GM20000 (cell line): ENCODE results near the gene TPI1.
"Not testable (repeated sequence)": the region's sequence is repeated elsewhere in the genome, so short reads cannot be mapped to it uniquely, and the experiment has no call there.

Experiments
- DNase-seq: peaks from one replicate; pipeline ENCODE4 v3.0.0; 2012; ENCODE audit warnings: low spot score
- CTCF ChIP-seq: IDR thresholded peaks from 2 replicates; pipeline ENCODE4 v1.5.1; 2012; ENCODE audit warnings: mild to moderate bottlenecking, control low read depth; ENCODE audit errors: extremely low read depth, missing control alignments

Gene TPI1

DNA sequence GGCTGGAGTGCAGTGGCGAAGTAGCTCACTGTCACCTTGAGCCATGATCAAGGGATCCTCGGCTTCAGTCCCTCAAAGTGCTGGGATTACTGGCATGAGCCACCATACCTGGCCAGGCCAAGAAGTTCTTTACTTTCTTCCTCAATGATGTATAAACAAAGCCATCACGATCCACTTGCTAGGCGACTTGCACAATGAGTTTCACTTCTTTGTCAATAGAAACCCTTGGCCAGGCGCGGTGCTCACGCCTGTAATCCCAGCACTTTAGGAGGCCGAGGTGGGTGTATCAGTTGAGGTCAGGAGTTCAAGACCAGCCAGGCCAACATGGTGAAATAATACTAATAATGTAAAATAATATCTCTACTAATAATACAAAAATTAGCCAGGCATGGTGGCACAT is 20.1 kb downstream of the TPI1 start:
- DNase-seq = no peak
- no peak for TF ChIP-seq CTCF

DNA sequence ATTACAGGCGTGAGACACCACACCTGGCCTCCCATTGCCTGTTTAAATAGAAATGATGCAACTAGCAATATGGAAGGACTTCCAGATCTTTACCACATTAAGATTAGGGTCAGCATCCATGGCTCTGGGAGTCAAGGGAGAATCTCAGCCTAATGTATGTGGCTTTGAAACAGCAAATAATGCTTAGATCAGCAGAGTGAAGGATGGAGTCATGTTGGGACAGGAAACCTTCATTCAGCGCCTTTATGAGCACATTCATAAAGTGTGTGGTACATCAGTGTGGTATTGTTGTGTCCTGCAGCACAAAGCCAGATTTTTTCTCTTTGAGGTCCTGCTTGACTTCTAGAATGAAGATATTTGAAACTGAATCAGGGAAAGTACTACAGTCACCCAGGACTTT is 21.0 kb downstream of the TPI1 start:
- TF ChIP-seq CTCF = no peak
- no peak for DNase-seq

GRCh38 chr12:6888794-6889193 is 21.5 kb downstream of the TPI1 start:
- DNase-seq = not testable (repeated sequence)

GRCh38 chr12:6889775-6890573 is 22.6 kb downstream of the TPI1 start:
- not testable (repeated sequence) for DNase-seq

- DNase-seq = peak; percentile 98
- peak; percentile 84 for TF ChIP-seq CTCF
These were observed 23.7 kb downstream of the TPI1 start for GRCh38 chr12:6890789-6891645.

GRCh38 chr12:6891646-6892001 is 24.3 kb downstream of the TPI1 start:
- TF ChIP-seq CTCF = no peak
- no peak for DNase-seq

- not testable (repeated sequence) for DNase-seq
These were observed 25.4 kb downstream of the TPI1 start for GRCh38 chr12:6892683-6893082.

DNA sequence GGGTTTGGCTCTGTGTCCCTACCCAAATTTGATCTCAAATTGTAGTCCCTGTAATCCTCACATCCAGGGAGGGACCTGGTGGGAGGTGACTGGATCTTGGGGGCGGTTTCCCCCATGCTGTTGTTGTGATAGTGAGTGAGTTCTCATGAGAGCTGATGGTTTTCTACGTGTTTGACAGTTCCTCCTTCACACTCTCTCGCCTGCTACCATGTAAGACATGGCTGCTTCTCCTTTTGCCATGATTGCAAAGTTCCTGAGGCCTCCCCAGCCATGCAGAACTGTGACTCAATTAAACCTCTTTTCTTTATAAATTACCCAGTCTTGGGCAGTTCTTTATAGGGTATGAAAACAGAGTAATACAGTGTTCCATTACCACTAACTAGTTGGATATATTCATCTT is 27.0 kb downstream of the TPI1 start:
- DNase-seq = no peak
- no peak for TF ChIP-seq CTCF

DNA sequence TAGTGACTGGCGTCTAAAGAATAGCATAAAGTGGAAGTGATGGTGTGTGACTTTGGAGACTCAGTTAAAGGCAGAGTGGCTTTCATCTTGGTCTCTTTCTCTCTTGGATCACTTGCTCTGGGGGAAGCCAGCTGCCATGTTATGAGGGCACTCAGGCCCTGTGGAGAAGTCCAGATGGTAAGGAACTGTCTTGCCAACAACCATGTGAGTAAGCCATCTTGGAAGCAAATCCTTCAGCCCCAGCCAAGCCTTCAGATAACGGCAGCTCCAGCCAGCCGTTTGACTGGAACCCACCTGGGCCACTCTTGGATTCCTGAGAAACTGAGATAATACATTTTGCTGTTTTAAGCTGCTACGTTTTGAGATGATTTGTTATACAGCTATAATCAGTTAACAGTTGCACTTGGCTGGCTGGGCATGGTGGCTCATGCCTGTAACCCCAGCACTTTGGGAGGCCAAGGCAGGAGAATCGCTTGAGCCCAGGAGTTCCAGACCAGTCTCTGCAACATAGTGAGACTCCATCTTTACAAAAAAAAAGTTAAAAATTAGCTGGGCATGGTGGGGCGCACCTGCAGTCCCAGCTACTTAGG is 29.6 kb downstream of the TPI1 start:
- no peak for TF ChIP-seq CTCF
- no peak for DNase-seq
